CD1c-positive myeloid dendritic cell (primary cell): ENCODE measurements around the gene MPV17.
A peak's percentile ranks its signal among the peaks of the same experiment; 100 is the strongest.
"Not testable (repeated sequence)": the region's sequence is repeated elsewhere in the genome, so short reads cannot be mapped to it uniquely, and the experiment has no call there.

ENCODE experiments used
- DNase-seq: peaks from one replicate; pipeline ENCODE4 v3.0.0-alpha.2; 2016; ENCODE audit errors: extremely low spot score

Gene MPV17

GRCh38 chr2:27322766-27323595 is at the start of gene MPV17:
Gene MPV17, minus strand, starts transcription at chr2:27323097. Its CDS starts 580 bp downstream, at chr2:27322517.
- DNase-seq, result peak; percentile 89

GRCh38 chr2:27370816-27371620 is 48.1 kb upstream of the MPV17 start:
- DNase-seq, result peak; percentile 88

GRCh38 chr2:27370026-27370815 is 47.3 kb upstream of the MPV17 start, which contains the start of the genes EIF2B4 and SNX17:
Gene EIF2B4, minus strand, starts transcription at chr2:27370338. Its CDS starts 24 bp downstream, at chr2:27370314.
Gene SNX17, plus strand, starts transcription at chr2:27370616. Its CDS starts 128 bp downstream, at chr2:27370744.
- peak; percentile 100 for DNase-seq

- no peak for DNase-seq
These were observed 46.7 kb upstream of the MPV17 start for GRCh38 chr2:27369471-27370025.

GRCh38 chr2:27363933-27364332 is 41.0 kb upstream of the MPV17 start:
- no peak for DNase-seq

- no peak for DNase-seq
These were observed 40.0 kb upstream of the MPV17 start for GRCh38 chr2:27362678-27363420.

- peak; percentile 98 for DNase-seq
These were observed 33.7 kb upstream of the MPV17 start, which contains the start of gene GTF3C2 for GRCh38 chr2:27356382-27357181. Gene GTF3C2, minus strand, starts transcription at chr2:27356764. Its CDS starts 13,210 bp downstream, at chr2:27343554.

- DNase-seq, result peak; percentile 85
These were observed 33.1 kb upstream of the MPV17 start for GRCh38 chr2:27356056-27356381.

- no peak for DNase-seq
These were observed 31.7 kb upstream of the MPV17 start for GRCh38 chr2:27354597-27354927.

DNA sequence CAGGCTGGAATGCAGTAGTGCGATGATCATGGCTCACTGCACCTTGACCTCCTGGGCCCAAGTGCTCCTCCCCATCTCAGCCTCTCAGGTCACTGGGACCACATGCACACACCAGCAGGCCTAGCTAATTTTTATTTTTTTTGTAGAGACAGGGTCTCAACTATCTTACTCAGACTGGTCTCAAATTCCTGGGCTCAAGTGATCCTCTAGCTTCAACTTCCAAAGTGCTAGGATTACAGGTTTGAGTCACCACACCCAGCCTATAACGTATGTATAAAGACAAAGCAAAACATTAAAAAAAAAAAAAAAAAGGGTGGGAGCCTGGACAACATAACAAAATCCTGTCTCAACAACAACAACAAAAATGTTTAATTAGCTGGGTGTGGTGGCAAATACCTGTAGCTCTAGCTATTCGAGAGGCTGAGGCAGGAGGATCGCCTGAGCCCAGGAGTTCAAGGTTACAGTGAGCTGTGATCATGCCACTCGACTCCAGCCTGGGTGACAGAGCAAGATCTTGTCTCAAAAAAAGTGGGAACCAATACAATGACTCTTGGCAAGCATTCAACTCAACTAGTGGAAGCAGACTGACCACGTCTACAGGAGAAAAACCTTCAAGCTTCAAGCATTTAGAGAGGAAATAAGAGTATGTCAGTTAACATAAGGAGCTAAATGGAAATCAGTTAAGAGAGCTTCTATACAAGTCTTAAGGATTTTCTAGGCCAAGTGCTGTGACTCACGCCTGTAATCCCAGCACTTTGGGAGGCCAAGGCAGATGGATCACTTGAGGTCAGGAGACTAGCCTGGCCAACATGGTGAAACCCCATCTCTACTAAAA is 31.1 kb upstream of the MPV17 start:
- peak; percentile 45 for DNase-seq

- DNase-seq, result not testable (repeated sequence)
These were observed 30.5 kb upstream of the MPV17 start for GRCh38 chr2:27353386-27353761.

DNA sequence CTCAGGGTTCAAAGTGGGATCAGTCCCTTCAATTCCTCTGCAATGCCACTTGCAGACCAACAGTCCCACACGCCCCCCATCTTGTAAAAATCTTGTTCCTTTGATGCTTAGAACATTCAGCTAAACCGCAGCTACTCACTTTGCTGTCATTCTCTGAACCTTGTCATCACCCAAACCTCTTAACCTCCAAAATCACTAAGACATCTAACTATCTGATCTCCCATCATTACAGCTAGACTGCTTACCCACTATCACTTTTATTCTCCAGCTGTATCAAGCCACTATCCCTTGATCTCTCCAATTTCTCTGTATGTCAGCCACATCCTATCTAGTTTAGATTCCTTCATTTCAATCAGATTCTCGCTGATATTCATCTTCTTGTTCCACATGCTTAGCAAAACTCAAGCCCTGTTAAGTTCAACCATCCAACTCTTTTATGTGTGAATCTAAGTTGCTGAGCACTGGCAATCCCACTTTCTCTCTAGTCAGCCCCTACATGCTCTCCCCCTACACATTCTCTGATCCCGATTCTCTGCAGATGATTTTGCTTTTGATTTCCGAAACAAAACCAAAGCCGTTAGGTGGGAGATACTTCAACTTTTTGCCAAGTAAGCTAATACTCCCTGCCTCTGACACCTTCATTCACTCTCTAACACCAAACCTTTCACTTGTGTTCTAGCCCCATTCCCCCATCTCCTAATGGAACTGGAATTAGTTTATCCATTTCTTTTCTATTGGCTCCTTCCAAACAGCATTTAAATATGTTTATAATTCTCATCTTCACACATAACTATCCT is 29.1 kb upstream of the MPV17 start:
- no peak for DNase-seq

GRCh38 chr2:27350106-27350693 is 27.3 kb upstream of the MPV17 start:
- DNase-seq, result no peak

DNA sequence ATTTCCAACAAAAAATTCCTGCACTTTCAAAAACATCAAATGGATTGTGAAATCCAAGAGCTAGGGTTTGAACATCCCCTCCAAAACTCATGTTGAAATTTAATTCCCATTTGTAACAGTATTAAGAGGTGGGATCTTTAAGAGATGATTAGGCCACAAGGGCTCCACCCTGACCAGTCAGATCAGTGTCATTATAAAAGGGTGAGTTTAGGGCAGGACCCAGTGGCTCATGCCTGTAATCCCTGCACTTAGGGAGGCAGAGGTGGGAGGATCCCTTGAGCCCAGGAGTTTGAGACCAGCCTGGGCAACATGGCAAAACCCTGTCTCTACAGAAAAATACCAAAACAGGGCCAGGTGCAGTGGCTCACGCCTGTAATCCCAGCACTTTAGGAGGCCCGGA is 24.7 kb upstream of the MPV17 start:
- no peak for DNase-seq

DNA sequence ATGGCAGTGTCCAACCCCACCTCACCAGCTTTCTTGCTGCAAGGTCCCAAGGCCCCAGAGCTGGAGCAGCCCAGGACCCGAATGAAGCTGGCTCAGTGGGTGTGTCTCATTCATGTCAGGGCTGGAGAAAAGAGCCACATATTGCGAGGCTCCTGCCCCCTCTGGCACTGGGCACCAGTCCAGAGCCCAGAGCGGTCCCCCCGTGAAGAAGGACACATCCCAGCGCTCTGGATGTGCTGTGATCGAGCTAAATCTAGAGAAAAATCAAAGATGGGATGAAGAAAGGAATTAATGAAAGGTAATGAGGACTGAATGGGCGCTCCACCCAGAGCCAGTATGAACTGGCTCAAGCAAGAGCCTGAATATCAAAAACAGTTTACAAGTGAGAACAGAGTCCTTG is 13.3 kb upstream of the MPV17 start:
- DNase-seq, result no peak

DNA sequence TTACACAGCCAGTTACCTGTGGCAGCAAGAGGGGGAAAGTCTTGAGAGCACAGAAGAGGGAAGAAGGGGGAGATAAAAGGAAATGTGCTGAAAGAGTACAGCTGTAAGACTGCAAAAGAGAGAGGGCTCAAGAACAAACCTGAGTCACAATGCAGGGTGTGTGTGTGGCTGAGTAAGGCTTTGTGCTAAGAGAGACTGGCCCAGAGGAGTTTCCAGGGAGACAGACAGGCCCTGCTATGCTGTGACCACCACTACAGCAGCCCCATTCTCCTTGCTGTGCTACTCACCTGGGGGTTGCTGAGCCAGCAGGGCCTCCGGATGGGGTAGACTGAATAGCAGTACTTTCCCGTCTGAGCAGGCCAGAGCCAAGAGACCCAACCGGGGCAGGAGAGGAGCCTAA is 12.4 kb upstream of the MPV17 start:
- DNase-seq, result no peak

DNA sequence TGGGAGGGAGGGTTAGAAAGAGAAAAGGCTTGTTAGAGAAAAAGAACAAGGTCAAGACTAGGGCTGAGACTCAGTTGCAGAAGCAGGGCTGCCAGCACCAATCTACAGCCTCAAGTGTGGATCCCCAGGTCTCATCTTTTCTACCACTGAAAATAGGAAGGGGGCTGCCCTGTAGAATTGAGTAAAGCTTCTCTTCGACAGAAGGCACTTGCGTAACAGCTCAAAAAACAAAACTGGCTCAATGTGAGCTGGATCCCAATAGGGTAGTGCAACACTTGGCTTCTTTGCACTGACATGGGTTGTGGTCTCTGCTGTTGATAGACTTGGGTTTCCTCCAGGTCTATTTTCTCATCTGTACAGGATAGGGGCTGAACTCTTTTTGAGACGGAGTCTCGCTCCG is 1.8 kb upstream of the MPV17 start:
- no peak for DNase-seq
